ENCODE measurements around the gene CLCN7.
A peak's percentile ranks its signal among the peaks of the same experiment; 100 is the strongest.

DNA sequence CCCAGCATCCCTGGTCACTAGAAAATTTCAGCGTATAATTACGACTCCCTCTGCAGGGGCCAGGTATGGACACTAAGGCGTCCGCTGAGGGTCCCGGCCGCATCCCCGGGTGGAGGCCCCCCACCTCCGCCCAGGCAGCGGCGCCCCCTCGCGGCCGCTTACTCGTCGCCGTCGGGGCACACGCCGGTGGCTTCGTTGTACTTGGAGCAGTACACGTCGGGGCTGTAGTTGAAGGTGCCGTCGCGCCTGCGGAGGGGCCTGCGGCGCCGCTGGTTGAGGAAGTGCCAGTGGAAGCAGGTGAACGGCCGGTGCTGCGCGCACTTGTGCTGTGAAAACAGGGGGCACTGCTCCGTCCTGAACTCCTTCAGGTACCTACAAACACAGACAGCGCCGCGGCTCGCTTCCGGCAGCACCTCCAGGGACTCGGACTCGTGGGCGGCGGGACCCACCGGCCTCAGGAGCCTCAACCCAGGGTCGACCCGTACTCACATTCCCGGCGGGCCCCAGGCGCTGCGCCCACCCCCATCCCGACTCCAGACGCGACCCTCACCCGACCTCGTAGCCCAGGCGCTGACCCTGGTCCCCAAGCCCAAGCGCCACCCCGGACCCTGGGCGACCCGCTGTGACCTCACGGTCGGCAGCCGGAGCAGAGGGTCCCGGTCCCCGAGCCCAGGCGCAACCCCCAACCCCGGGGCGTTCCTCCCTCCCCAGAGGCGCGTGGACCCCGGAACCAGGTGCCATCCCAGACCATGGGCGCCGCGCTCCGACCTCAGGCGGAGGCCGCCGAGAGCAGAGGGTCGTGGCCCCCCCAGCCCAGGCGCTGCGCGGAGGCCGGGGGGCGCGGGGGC, 60.9 kb downstream of the CLCN7 start:
- TF ChIP-seq CTCF (IDR thresholded peaks at IDR 0.05; ENCODE audit: low read depth, low read length) (peak; percentile 73), EZH2phosphoT487 (IDR thresholded peaks at IDR 0.05; ENCODE audit: low read depth) (no peak)

All from OCI-LY3 (cell line).